ENCODE data around the gene CYP19A1.

The CYP19A1 gene

DNA sequence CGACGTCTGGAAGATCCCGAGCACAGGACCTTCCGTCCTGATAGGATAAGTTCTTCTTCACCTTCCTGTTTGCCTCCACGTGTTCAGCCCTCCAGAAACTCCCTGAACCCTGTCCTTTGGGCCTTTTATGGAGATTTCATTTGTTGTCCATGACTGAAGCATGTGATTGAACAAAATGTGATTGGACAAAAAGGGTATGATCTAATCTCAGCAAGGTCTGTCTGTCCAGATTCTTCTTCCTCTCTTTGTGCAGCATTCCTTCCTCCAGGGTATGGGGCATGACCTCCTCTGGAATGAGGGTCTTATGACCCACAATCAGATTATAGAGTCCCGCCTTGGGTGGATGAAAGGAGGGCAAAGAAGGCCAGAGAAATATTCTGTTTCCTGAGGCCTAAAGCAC lies at the start of gene CYP19A1:
Gene CYP19A1 (minus strand): TSS at position 101 of the 400 bp plus-strand sequence. CDS start 95,684 bp downstream, outside the sequence.
- no peak for DNase-seq

DNA sequence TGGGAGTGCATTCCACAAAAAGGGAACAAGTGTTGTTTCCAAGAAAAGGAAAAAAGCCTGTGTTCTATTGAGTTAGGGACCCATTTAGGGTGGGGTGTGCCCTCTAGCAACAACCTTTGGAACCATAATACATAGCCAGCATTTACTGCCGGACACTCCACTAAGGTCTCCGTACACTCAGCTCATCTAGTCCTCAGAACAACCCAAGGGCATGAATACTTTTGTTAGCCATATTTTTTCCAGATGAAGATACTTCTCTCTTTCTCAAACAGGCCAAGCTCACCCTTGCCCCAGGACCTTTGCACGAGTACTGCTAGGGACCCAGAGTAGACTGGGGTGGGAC lies 49.3 kb upstream of the CYP19A1 start:
- no peak for DNase-seq

DNA sequence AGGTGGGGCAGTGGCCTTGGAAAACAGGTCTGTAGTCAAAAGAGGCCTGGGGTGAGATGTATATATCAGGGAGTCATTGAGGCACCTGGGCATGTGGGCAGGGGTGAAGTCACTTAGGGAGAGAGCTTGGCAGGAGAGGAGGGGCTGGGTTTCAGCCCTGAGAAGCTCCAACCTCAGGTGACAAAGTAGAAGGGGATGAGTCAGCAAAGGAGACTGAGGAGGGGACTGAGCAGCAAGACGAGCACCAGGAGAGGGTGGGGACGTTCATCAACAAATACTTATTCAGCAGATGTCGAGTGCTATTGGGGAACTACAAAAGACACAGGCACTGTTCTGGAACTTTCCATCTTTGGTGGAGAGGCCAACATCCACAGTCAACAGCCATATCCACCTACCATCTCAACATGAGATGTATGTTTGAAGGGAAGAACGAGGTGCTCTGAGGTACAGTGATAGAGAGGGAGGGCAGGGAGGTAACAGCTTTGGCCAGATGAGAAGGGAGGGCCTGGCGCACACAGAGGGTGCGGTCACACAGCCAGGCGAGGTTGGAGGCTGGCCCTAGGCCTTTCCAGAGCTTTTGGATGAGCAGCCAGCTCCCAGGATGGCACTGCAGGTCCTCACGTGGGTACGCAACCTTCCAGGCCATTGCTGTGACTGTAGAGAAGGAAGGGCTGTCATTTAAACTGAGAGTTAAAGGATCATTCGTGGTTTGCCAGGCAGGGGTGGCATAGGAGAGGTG lies 48.7 kb upstream of the CYP19A1 start:
- DNase-seq: no peak

DNA sequence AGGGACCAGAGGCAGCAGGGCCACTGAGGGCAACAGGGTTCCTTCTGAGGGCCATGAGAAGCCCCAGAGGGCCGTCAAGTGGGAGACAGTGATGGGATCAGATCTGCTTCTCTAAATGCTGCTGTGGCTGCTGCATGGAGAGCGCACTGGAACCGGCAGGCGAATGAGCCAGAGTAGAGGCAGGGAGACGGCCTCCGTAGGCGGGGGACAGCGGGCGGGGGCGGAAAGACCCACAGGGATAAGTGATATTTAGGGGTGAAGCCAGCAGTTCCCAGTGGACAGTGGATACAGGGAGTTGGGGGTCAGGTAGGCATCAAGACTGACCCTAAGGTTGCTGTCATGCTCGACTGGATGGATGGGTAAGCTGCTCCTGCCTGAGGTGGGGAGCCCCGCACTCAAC lies 48.1 kb upstream of the CYP19A1 start:
- DNase-seq: no peak

DNA sequence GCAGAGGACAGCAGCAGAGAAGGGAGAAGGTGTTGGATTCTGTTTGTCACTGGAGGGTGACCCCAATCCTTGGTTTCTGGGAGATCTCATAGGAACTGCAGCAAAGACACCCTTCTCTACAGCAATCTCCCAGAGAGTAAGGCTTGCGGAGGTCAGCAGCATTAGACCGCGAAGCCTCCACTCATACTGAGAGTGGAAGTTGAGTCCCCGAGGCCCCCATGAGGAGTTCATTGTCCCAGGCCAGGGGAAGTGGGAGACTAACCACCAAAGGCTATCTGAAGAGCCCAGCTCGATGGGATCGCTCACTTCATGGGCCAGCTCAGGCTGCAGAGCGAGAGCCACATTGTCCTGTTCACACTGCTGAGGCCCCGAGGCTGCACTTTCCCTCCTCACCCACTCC lies 47.6 kb upstream of the CYP19A1 start:
- no peak for DNase-seq

DNA sequence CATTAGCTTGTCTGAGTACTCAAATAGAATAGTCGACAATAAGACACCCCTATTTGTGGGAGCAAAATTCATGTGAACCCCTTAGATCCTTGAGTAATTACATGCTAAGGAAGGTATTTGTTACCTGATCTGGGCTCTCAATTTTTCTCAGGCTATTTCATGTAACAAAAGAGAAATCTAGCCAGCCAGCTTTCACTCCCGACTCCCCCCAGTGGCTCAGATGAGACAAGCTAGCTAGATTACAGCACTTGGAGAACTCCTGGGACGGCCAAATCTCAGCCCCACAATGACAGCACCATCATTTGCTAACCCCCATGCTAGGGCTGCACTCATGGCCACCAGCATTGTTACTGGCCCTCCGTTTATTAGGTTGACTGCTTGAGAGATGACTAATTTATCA lies 44.4 kb upstream of the CYP19A1 start:
- DNase-seq: no peak

DNA sequence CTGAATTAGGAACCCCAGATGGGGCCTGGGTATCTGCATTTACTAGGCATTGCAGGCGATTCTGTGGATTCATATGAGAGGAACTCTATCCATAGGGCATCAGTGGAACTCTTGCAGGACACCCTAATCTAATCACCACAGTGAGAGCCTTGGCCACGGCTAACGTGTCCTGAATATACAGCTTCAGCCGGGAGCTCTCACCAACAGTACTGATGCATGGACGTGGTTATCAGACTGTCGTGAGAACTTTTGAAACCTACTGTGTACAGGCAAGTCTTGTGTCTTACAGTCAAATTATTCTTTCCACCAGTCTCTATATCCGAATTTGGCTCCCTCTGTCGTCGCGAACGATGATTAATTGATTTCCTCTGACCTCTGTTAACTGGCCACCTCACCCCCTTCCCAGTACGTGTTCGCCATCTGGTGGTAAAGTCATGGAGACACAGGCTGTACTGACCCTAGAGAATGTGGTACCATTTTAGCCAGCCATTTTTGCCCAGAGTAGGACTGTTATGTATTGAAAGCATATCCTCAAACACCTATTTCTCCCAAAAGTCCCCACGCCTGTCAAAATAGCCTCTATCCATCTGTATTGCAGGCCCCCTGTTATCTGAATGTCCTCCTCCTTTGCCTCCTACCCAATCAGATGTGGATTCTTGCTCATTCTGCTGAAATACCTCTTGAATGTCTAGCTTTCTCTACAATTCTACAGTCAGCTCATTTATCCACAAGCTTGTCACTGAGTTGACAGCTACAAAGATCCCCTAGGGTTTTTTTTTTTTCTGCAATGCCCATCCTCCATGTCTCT lies 42.8 kb upstream of the CYP19A1 start:
- DNase-seq: no peak

DNA sequence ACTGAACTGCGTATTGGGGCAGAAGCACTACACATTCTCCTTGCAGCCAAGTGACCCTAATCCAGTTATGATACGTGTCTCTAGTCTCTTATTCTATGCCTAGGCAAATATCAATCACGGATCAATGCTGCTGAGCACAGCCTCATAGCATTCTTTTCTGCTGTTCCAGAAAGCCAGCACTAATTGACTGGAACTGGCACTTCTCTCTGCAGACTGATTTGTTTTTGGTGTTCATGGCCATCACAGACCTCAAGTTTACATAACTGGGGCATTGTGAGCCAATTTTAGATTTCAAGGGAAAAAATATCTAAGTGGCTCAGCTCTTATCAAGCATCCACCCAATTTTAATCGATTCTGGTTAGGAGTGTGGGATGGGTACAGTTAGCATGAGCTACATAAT lies 41.0 kb upstream of the CYP19A1 start:
- DNase-seq: no peak

DNA sequence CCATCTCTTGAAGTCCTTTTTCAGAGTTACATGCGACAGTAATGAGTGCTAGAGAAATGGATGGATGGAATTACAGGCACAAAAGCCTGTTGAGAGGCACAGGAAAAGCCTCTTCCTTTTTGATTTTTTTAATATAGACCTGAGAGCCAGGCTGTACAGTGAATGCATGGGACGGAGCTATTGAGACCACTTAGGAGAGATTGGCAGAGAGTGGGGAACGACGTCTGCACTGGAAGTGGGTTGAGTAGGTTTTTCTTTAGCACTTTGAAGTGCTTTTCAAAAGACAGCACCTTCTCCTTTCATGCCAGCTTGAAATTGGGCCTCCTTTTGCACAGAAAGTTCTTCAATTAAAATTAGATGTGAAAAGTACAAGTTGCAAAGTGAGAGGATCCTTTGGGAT lies 40.0 kb upstream of the CYP19A1 start:
- no peak for DNase-seq

DNA sequence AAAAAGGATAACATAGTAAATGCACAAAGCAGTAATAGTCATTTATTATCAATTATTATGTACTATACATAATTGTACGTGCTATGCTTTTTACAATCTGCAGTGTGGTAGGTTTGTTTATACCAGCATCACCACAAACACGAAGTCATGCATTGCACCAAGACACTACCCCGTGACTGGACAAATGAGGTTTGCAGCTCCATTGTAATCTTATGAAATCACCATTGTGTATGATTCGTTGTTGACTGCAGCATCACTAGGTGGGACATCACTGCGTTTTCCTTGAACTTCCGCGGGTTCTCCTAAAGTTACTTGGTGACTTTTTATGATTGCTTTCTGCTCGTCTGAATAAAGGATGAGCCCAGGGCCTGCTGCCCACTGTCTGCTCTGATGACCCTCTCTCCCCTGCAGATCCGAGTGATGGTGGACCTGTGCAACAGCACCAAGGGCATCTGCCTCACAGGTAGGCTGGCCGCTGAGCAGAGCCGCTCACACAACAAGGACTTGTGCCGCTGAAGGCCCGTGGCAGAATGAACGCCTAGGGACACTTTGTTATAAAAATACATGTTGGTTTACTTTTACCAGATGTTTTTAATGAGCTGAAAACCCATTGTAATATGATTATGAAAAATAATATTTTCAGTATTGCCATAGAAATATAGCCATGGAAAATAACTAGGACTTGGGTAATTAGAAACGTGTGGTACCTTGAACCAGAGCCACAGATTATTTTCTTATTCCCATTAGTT lies 38.8 kb upstream of the CYP19A1 start:
- DNase-seq: no peak

DNA sequence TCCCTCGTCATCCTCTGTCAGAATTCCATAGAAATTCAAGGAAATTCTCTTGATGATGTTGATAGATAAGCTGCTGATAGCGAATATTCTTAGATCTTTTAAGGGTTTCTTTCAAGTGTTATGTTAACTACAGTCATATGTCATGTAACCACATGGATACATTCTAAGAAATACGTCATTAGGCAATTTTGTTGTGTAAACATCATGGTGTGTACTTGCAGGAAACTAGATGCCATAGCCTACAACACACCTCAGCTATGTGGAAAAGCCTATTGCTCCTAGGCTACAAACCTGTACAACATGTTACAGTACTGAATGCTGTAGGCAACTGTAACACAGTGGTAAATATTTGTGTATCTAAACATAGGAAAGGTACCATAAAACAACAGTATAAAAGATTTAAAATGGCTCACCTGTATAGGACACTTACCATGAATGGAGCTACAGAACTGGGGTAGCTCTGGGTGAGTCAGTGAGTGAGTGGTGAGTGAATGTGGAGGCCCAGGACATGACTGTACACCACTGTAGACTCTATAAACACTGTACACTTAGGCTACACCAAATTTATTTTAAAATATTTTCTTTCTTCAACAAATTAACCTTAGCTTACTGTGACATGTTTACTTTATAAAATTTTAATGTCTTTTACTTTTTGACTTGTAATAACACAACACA lies 37.7 kb upstream of the CYP19A1 start:
- no peak for DNase-seq

DNA sequence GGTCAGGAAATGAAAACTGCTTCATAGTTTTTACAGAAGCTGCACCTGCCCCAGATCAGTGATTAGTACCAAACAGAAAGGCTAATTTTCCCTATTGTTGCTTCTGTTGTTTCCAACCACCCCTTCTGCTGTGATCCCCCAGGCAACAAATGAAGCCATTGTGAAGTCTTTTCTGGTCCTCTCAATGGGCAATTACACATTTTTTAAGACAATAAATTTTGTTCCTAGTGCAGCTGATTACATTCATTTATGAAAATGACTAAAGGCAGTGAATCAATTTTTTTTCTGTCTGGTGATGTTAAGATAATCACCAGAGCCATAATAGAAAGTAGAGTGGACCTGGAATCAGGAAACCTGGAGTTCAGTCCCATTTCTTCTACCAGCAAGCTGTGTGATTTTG lies 35.7 kb upstream of the CYP19A1 start:
- no peak for DNase-seq

DNA sequence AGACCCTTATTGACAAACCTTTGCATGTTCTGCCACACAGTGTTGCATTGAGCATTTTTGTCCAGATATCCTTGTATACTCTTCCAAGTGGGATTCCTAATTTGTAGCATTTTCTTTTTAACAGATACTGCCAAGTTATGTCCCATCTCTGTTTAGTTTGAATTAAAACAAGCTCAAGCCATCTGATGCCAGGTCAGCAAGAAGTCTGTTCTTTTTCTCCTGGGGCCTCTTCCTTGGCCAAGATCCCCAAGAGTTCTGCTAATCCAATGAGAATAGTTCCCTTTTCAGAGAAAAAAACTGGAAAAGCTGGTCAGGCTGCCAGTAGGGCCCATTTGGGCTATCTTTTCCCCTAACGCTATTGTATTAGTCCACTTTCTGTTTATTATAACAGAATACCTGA lies 32.9 kb upstream of the CYP19A1 start:
- DNase-seq: no peak

DNA sequence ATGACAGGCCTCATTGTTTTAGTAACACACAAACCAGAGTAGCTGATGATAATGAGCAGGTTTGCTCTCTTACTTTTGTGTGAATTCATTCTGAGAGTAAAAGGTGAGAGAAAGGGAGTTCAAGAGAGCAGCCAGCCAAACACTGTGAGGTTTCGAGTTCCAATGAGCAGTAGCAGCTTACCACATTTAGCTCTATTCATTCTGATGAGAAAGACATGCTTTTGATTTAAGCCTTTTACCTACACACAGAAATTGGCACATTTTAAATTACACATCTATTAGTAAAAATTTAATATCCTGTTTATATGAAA lies 31.0 kb upstream of the CYP19A1 start:
- no peak for DNase-seq

DNA sequence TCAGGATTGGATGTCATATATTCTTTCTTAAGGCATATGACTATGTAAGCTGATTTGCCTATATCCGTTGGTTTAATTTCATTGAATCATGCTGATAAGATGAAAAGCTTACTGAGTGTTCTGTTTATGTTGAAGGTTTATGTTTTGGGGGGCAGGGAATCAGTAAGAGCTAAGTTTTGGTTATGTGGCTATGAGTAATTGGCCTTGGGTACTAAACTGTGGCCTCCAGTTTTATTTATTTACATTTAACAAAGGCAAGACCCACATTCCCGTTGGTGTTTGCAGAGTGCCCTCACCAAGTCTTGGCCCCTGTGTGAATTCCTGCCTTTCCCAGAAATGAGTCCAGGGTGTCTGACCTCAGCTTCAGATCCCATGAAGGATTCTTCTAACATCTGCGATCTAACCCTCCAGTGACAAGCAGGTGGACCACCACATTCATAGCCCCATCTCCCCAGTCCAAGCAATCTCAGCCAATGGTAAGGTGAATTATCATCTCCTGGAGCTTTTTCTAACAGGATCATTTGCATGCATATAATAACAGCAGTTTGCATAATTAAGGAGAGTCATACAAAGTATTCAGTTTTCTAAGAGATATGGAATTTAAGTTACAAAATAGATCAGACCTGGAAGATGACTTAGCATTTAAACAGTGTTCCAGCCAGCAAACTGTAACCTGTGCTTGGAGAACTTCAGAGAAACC lies 30.5 kb upstream of the CYP19A1 start:
- DNase-seq: no peak

DNA sequence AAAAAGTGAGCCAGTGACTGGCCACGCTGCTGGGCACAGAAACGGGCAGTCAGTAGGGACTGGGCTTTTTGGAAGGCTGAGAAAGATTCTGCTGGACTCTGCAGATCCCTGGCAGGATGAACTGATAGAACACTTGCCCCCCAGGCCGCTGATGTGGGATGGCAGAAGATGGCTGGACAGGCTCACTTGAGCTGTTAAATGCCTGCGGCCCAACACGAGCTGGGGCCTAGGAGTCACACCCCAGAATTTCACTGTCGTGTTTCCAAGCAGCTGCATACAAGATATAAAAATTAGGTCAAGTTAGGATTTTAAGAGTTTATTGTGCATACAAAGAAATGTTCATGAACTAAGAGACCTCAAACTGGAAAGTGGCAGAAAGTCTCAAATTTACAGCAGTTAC lies 29.9 kb upstream of the CYP19A1 start:
- DNase-seq: no peak

DNA sequence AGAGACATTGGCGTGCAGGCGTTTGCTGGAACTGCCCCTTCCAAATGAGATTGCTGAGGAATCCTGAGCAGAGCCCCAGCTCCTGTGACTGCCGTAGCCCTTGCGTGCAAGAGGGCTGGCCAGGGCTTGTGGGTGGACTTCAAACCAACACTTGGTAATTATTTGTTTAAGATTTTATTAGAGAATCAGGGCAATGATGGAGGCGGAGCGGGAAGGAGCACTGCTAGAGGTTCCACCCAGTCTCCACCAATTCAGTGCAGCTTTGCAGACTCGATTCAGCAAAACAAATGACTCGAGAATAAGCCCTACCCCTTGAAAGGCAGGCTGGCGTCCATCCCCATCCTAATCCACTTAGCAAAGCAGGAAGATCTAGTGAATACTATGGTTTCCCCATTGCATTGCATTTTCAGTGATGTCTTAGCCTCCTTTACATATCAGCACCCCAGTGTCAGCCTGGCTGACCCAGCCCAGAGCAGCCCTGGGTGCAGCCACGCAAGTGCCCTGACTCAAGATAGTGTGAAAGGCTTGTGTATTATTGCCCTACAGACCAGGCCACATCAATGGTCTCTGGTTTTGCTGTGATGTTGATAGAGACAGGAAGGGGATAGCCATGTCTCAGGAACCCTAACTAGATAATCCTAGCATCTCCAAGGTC lies 29.1 kb upstream of the CYP19A1 start:
- DNase-seq: no peak

DNA sequence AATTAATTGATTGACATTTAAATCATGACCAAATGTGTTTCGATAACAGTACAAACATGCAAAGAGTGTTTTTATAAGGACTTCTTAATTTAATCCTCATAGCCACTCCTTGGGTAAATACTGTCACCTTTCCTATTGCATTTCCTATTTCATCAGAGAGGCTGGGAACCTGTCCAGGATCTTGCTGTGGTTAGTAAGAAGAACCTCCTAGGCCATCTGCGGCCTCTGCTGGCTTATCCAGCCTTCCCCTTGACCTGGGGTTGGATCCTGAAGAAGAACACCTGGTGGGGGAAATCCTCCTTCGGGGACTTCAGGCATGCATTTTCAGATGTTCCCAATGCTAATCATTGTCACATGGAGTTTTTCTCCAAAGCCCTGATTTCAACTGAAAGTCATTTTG lies 28.5 kb upstream of the CYP19A1 start:
- no peak for DNase-seq

DNA sequence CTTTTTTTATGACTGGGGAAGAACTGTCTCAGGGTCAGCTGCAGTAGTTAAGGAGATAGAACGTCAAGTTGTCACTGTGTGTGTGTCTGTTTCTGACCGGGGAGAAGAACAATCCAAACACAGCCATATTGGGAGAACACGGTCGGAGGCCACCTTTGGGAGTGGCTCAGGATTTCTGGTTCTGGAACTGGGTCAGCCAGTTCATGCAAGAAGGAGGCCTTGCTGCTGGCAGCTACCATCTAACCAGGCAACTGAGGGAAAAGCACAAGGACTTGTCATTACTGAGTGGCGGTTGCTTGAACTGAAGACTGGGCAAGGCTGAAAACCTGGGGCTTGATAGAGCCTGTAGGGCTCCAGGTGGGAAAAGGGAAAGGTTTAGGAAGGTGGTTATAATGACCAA lies 27.7 kb upstream of the CYP19A1 start:
- DNase-seq: no peak

DNA sequence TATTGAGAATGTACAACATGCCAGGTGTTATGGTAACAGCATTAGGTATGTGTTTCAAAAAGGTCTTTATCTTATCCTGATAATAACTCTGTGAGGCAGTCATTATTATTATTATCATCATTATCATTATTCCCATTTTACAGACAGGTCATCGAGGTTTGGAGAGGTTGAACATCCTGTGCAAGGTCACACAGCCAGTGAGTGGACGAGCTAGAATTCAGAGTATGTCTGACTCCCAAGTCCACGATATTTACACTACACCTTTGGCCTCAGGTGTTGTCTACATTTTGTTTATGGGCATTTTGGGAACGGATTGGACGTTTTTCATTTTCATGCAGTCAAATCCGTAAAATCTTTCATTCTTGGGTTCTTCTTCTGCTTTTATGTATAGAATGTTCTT lies 27.0 kb upstream of the CYP19A1 start:
- DNase-seq: no peak

DNA sequence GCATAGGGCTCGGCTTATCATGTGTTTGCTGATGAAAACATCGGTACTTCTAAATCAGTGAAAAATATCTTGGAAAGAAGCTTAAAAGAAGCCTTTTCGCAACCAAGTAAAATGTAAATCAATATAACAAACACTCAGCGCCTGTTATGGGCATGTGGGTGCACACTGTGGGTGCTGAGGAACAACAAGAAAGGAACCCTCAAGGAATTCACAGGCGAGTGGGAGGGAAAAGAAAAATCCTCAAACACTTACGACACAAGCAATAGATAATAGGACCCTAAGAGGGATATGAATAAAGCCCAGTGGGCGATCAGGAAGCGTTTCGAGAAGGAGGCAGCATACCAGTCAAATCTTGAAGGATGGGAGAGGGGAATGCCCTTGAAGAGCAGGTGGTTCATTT lies 25.0 kb upstream of the CYP19A1 start:
- DNase-seq: no peak

DNA sequence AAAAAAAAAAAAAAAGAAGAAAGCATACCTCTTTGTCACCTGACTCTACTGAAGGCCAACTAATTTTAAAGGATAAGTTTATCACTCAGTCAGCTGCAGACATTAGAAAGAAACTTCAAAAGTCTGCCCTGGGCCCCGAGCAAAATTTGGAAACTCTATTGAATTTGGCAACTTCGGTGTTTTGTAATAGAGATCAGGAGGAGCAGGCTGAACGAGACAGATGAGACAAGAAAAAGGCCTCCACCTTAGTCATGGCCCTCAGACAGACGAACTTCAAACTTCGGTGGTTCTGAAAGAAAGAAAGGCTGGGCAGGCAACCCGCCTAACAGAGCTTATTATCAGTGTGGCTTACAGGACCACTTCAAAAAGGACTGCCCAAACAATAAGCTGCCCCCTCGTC lies 21.6 kb upstream of the CYP19A1 start:
- no peak for DNase-seq

All from activated effector memory CD4-positive, alpha-beta T cell treated with anti-CD3 and anti-CD28 coated beads, Interleukin-2, amount 50 U/mL, for 16 hours (primary cell).